ENCODE results near the gene STON1. TPM values are rescaled to one million over a fixed set of nuclear protein-coding genes. Genes with fewer than 3 reads are reported as not detected.

The STON1 gene
- total RNA-seq, 1 experiment from 2014 or later = 1.5 TPM

DNA sequence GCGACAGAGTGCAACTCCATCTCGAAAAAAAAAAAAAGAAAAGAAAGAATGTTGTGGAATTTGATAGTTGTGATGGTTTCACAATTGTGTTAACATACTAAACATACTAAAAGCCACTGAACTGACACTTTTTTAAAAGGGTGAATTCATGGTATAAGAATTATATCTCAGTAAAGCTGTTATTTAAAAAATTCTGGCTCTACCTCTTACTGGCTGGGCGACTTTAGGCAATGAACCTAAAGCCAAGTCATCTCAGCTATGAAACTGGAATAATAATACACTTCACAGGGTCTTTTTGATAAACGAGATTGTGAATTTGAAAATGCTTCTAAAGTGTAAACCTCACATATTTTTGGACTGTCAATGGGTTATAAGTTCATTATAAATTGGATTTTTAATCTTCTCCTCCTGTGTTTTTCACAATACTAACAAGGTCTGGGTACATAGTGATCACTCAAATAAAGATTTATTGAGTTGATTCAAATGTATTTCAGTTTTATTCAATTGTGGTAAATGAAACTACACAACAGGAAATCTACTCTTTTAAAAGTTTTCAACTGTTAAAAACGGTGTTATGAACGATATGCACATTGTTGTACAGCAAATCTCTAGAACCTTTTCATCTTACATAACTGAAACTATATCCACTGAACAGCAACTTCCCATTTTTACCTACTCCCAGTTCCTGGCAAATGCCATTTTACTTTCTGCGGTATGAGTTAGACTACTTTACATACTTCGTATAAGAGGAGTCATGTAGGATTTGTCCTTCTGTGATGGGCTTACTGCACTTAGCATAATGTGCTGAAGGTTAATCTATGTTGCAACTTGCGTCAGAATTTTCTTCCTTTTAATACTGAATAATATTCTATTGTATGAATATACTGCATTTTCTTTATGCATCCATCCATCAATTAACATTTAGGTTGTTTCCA is 44.7 kb downstream of the STON1 start:
- Mint-ChIP-seq H3K27me3 (ENCODE audit: insufficient read depth, unreplicated experiment) (no peaks in the 10 kb centered on the region), H3K36me3 (ENCODE audit: insufficient read depth, unreplicated experiment) (no peaks in the 10 kb centered on the region), H3K27ac (ENCODE audit: unreplicated experiment) (no peak overlapping the region), H3K9me3 (ENCODE audit: unreplicated experiment) (no peaks in the 10 kb centered on the region), H3K4me3 (ENCODE audit: unreplicated experiment) (no peak overlapping the region), H3K4me1 (ENCODE audit: low read depth, unreplicated experiment) (no peaks in the 10 kb centered on the region)
- TF ChIP-seq, protein P1, sequence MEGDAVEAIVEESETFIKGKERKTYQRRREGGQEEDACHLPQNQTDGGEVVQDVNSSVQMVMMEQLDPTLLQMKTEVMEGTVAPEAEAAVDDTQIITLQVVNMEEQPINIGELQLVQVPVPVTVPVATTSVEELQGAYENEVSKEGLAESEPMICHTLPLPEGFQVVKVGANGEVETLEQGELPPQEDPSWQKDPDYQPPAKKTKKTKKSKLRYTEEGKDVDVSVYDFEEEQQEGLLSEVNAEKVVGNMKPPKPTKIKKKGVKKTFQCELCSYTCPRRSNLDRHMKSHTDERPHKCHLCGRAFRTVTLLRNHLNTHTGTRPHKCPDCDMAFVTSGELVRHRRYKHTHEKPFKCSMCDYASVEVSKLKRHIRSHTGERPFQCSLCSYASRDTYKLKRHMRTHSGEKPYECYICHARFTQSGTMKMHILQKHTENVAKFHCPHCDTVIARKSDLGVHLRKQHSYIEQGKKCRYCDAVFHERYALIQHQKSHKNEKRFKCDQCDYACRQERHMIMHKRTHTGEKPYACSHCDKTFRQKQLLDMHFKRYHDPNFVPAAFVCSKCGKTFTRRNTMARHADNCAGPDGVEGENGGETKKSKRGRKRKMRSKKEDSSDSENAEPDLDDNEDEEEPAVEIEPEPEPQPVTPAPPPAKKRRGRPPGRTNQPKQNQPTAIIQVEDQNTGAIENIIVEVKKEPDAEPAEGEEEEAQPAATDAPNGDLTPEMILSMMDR (IDR thresholded peaks at IDR 0.05; ENCODE audit: insufficient read depth in 1 of 2, low read depth in 1 of 2, low read length in 1 of 2, severe bottlenecking in 1 of 2, unreplicated experiment in 1 of 2) = no peak
- Histone ChIP-seq H3K36me3 (ENCODE audit: control insufficient read depth, insufficient read depth, low read length) (no peaks in the 10 kb centered on the region), H3K4me3 (ENCODE audit: low read depth, low read length) (no peak overlapping the region), H3K9me3 (no peaks in the 10 kb centered on the region), H3K27me3 (replicated peaks; ENCODE audit: control insufficient read depth, insufficient read depth, low read length) (no peaks in the 10 kb centered on the region), H3K4me1 (no peaks in the 10 kb centered on the region)
- ChIA-PET POLR2A (no interaction called here), CTCF (no interaction called here)
- BruUV-seq (replicated peaks) = no TSS peak
- intact Hi-C loops (cut with micrococcal nuclease; ENCODE audit: unreplicated experiment) = no loop called here
- no peak for DNase-seq

DNA sequence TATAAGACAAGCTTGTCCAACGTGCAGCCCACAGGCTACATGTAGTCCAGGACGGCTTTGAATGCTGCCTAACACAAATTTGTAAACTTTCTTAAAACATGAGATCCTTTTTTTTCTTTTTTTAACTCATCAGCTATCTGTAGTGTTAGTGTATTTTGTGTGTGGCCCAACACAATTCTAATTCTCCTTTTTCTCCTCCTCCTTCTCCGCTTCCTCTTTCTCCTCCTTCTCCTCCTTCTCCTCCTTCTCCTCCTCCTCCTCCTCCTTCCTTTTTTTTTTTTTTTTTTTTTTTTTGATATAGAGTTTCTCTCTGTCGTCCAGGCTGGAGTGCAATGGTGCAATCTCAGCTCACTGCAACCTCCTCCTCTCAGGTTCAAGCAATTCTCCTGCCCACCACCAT is 48.4 kb downstream of the STON1 start:
- no peak for DNase-seq
- Mint-ChIP-seq H3K4me1 (ENCODE audit: low read depth, unreplicated experiment) (no peaks in the 10 kb centered on the region), H3K9me3 (ENCODE audit: unreplicated experiment) (no peaks in the 10 kb centered on the region), H3K27ac (ENCODE audit: unreplicated experiment) (no peak overlapping the region), H3K36me3 (ENCODE audit: insufficient read depth, unreplicated experiment) (no peaks in the 10 kb centered on the region), H3K27me3 (ENCODE audit: insufficient read depth, unreplicated experiment) (peaks cover 2% of the 10 kb centered on the region), H3K4me3 (ENCODE audit: unreplicated experiment) (no peak overlapping the region)
- no TSS peak for BruUV-seq (replicated peaks)
- Histone ChIP-seq H3K27me3 (replicated peaks; ENCODE audit: control insufficient read depth, insufficient read depth, low read length) (no peaks in the 10 kb centered on the region; the same call in 1 of the 2 replicates), H3K36me3 (ENCODE audit: control insufficient read depth, insufficient read depth, low read length) (no peaks in the 10 kb centered on the region), H3K4me3 (ENCODE audit: low read depth, low read length) (no peak overlapping the region), H3K9me3 (no peaks in the 10 kb centered on the region), H3K4me1 (no peaks in the 10 kb centered on the region)
- intact Hi-C loops (cut with micrococcal nuclease; ENCODE audit: unreplicated experiment) = no loop called here
- TF ChIP-seq, protein P1 (IDR thresholded peaks at IDR 0.05; ENCODE audit: insufficient read depth in 1 of 2, low read depth in 1 of 2, low read length in 1 of 2, severe bottlenecking in 1 of 2, unreplicated experiment in 1 of 2) = no peak
- ChIA-PET CTCF (no interaction called here), POLR2A (no interaction called here)

DNA sequence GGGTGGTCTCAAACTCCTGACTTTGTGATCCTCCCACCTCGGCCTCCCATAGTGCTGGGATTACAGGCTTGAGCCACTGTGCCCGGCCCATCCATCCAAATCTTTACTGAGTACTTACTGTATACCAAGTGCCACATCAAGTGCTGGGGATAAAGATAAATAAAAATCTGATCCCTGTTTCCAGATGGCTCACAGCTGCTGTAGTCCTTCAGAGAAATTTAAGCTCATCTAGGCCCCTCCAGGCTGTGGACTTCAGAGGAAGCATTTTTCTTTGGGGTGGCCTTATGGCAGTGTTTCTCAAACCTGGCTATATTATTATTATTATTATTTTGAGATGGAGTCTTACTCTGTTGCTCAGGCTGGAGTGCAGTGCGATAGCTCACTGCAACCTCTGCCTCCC is 54.0 kb downstream of the STON1 start:
- no peak overlapping the region for H3K27ac Mint-ChIP-seq (ENCODE audit: unreplicated experiment)
- no peaks in the 10 kb centered on the region for H3K36me3 ChIP-seq (ENCODE audit: control insufficient read depth, insufficient read depth, low read length)
- ChIA-PET CTCF (no interaction called here), POLR2A (no interaction called here)
- no peaks in the 10 kb centered on the region; the same call in 1 of the 2 replicates for H3K27me3 ChIP-seq (replicated peaks; ENCODE audit: control insufficient read depth, insufficient read depth, low read length)
- TF ChIP-seq, protein P1 (IDR thresholded peaks at IDR 0.05; ENCODE audit: insufficient read depth in 1 of 2, low read depth in 1 of 2, low read length in 1 of 2, severe bottlenecking in 1 of 2, unreplicated experiment in 1 of 2) = no peak
- no peaks in the 10 kb centered on the region for H3K9me3 ChIP-seq
- BruUV-seq (replicated peaks) = no TSS peak
- DNase-seq = no peak
- H3K4me3 ChIP-seq (ENCODE audit: low read depth, low read length) = no peak overlapping the region
- peaks cover 18% of the 10 kb centered on the region for H3K4me1 Mint-ChIP-seq (ENCODE audit: low read depth, unreplicated experiment)
- H3K27me3 Mint-ChIP-seq (ENCODE audit: insufficient read depth, unreplicated experiment) = peaks cover 2% of the 10 kb centered on the region
- intact Hi-C loops (cut with micrococcal nuclease; ENCODE audit: unreplicated experiment) = no loop called here
- no peak overlapping the region for H3K4me3 Mint-ChIP-seq (ENCODE audit: unreplicated experiment)
- H3K9me3 Mint-ChIP-seq (ENCODE audit: unreplicated experiment) = no peaks in the 10 kb centered on the region
- H3K36me3 Mint-ChIP-seq (ENCODE audit: insufficient read depth, unreplicated experiment) = no peaks in the 10 kb centered on the region
- H3K4me1 ChIP-seq = peaks cover 20% of the 10 kb centered on the region

All from Caco-2 (cell line).